B cell (primary cell): ENCODE measurements around the gene CACNA1D. TPM values are rescaled to one million over a fixed set of nuclear protein-coding genes. Genes with fewer than 3 reads are reported as not detected.

Source experiments
- ATAC-seq: fragments of 200-7000 bp; cut with Tn5 transposase; one replicate; pipeline ENCODE4 v1.10.0; 2021; ENCODE audit warnings: low read depth, mild to moderate bottlenecking, moderate number of reproducible peaks, moderate library complexity
- CTCF ChIA-PET: fragments of 350-600 bp; sonication (Branson Sonifier 250); formaldehyde crosslinking; loops from one replicate; lab custom pipeline; 2021; ENCODE audit warnings: antibody characterized with exemption, inconsistent platforms; lab: Charles Lee
- POLR2A ChIA-PET: fragments of 350-600 bp; sonication (Branson Sonifier 250); formaldehyde crosslinking; loops from one replicate; lab custom pipeline; 2021; ENCODE audit warnings: antibody characterized with exemption; lab: Charles Lee
- DNase-seq: peaks from one replicate; pipeline ENCODE4 v3.0.0; 2013
- H2AFZ ChIP-seq: 2 replicates; pipeline ENCODE4 v1.6.1; 2012; ENCODE audit warnings: mild to moderate bottlenecking, low read depth, low read length; ENCODE audit not compliant: insufficient read depth, poor library complexity, severe bottlenecking
- H3K27ac ChIP-seq, 2 donors: 1 replicate in 1 of 2; 2 replicates in 1 of 2; pipeline ENCODE4 v1.5.1; 2012 to 2013; ENCODE audit warnings: low read length in 2 of 2, mild to moderate bottlenecking in 2 of 2, moderate library complexity in 1 of 2
- H3K27me3 ChIP-seq, 4 experiments: fragments of 200-600 bp in 1 of 4; sonication (generic) in 1 of 4; replicated peaks in 1 of 4; 1 replicate in 2 of 4; 2 replicates in 2 of 4; pipeline versions ENCODE4 v1.6.1 to v1.7.0; 2013 to 2016; ENCODE audit warnings: low read length in 3 of 4, mild to moderate bottlenecking in 2 of 4, mixed read lengths in 1 of 4, moderate library complexity in 1 of 4; ENCODE audit not compliant: insufficient read depth in 4 of 4, control insufficient read depth in 3 of 4; ENCODE audit errors: control extremely low read depth in 1 of 4
- H3K36me3 ChIP-seq, 2 experiments: replicated peaks in 1 of 2; 1 replicate in 1 of 2; 2 replicates in 1 of 2; pipeline versions ENCODE4 v1.6.1 to v1.7.1; 2013; ENCODE audit warnings: low read length in 1 of 2; ENCODE audit not compliant: insufficient read depth in 2 of 2, control insufficient read depth in 1 of 2; ENCODE audit errors: control extremely low read depth in 1 of 2, extremely low read depth in 1 of 2
- H3K4me1 ChIP-seq, 2 donors: fragments of 200-600 bp in 1 of 2; sonication (generic) in 1 of 2; 1 replicate in 1 of 2; 2 replicates in 1 of 2; pipeline versions ENCODE4 v1.5.1 to v1.6.1; 2013 to 2017; ENCODE audit warnings: low read length in 2 of 2; ENCODE audit not compliant: control insufficient read depth in 2 of 2, insufficient read depth in 2 of 2
- H3K4me2 ChIP-seq: replicated peaks from 2 replicates; pipeline ENCODE3; 2012; ENCODE audit warnings: mild to moderate bottlenecking, low read depth, low read length; ENCODE audit not compliant: poor library complexity, severe bottlenecking
- H3K4me3 ChIP-seq, 5 experiments: fragments of 200-600 bp in 1 of 5; sonication (generic) in 1 of 5; 1 replicate in 3 of 5; 2 replicates in 2 of 5; pipeline versions ENCODE4 v1.5.1 to v1.7.0; 2011 to 2016; ENCODE audit warnings: low read length in 4 of 5, mild to moderate bottlenecking in 4 of 5, low read depth in 2 of 5, control low read depth in 1 of 5, moderate library complexity in 1 of 5; ENCODE audit not compliant: insufficient read depth in 1 of 5; ENCODE audit errors: control extremely low read depth in 1 of 5, extremely low read depth in 1 of 5
- H3K79me2 ChIP-seq: fragments of 200-600 bp; sonication (generic); one replicate; pipeline ENCODE4 v1.6.0; 2016; ENCODE audit warnings: low read length; ENCODE audit not compliant: control insufficient read depth, insufficient read depth
- H3K9ac ChIP-seq: fragments of 200-600 bp; sonication (generic); 2 replicates; pipeline ENCODE4 v1.6.1; 2017; ENCODE audit warnings: mild to moderate bottlenecking, low read length, moderate library complexity
- H3K9me3 ChIP-seq, 3 donors: one replicate each; pipeline versions ENCODE4 v1.6.1 to v1.7.1; 2013; ENCODE audit warnings: low read length in 2 of 3; ENCODE audit not compliant: control insufficient read depth in 2 of 3, insufficient read depth in 1 of 3; ENCODE audit errors: control extremely low read depth in 1 of 3
- H4K20me1 ChIP-seq: 2 replicates; pipeline ENCODE4 v1.6.0; 2012; ENCODE audit warnings: mild to moderate bottlenecking, low read length; ENCODE audit not compliant: insufficient read depth, control insufficient read depth, poor library complexity, severe bottlenecking
- H3K27ac Mint-ChIP-seq: one replicate; pipeline ENCODE4 v1.8.0; 2021; ENCODE audit warnings: mixed read lengths
- H3K27me3 Mint-ChIP-seq: one replicate; pipeline ENCODE4 v1.8.0; 2021; ENCODE audit warnings: mixed read lengths
- H3K4me1 Mint-ChIP-seq: one replicate; pipeline ENCODE4 v1.8.0; 2021; ENCODE audit warnings: mixed read lengths
- H3K4me3 Mint-ChIP-seq: one replicate; pipeline ENCODE4 v1.8.0; 2021; ENCODE audit warnings: mixed read lengths
- H3K9me3 Mint-ChIP-seq: one replicate; pipeline ENCODE4 v1.8.0; 2022; ENCODE audit warnings: mixed read lengths; ENCODE audit not compliant: insufficient read depth
- EZH2 ChIP-seq: IDR thresholded peaks from 2 replicates; pipeline ENCODE4 v1.6.1; 2012; ENCODE audit warnings: borderline replicate concordance, low read depth, mild to moderate bottlenecking, moderate library complexity, low read length; ENCODE audit not compliant: insufficient read depth, poor library complexity, severe bottlenecking
- WGBS: methylation state at CpG from one replicate; pipeline ENCODE4 v1.1.5; 2013; ENCODE audit warnings: missing lambda C conversion rate; ENCODE audit not compliant: insufficient coverage; 5-methylcytosine and 5-hydroxymethylcytosine counted together
- intact Hi-C: fragments of 100-400 bp; cut with micrococcal nuclease; formaldehyde crosslinking; loops from one replicate; pipeline ENCODE4 v1.10.0; 2022
- polyA plus RNA-seq: library from polyadenylated mRNA; depleted of rRNA; stranded (reverse); fragments of >200 nt; gene quantifications from 2 replicates; pipeline ENCODE4 v1.2.3, GENCODE V29; 2012
- total RNA-seq, 2 donors: library from RNA; stranded (reverse); fragments of 120-200 nt in 1 of 2; gene quantifications; 1 replicate in 1 of 2; 2 replicates in 1 of 2; pipeline versions ENCODE4 v1.2.3 to v1.2.4, GENCODE V29; 2013 to 2022
- TF ChIP-seq, protein P1 (sequence below): fragments of 200-600 bp; IDR thresholded peaks from one replicate; pipeline ENCODE4 v1.8.0; 2022; ENCODE audit warnings: antibody characterized with exemption, mild to moderate bottlenecking

Gene CACNA1D
- total and polyA plus RNA-seq, 2 donors (not counting 1 experiment from before 2014, with no cell fraction given), result 0.06 to 0.07 TPM

- H3K27me3 Mint-ChIP-seq, result peaks cover 2% of the 10 kb centered on the region
- Histone ChIP-seq H3K36me3 (no peaks in the 10 kb centered on the region), H3K4me3 (no peak overlapping the region), H3K79me2 (no peaks in the 10 kb centered on the region), H3K9ac (no peak overlapping the region), H3K27me3 (no peaks in the 10 kb centered on the region), H3K4me1 (no peaks in the 10 kb centered on the region), H3K4me2 (no peak overlapping the region), H3K9me3 (no peaks in the 10 kb centered on the region), H3K27ac (no peak overlapping the region), H4K20me1 (no peaks in the 10 kb centered on the region), H2AFZ (no peak overlapping the region)
- CTCF ChIA-PET, result no interaction called here
- no peak for TF ChIP-seq EZH2
- TF ChIP-seq, protein P1, sequence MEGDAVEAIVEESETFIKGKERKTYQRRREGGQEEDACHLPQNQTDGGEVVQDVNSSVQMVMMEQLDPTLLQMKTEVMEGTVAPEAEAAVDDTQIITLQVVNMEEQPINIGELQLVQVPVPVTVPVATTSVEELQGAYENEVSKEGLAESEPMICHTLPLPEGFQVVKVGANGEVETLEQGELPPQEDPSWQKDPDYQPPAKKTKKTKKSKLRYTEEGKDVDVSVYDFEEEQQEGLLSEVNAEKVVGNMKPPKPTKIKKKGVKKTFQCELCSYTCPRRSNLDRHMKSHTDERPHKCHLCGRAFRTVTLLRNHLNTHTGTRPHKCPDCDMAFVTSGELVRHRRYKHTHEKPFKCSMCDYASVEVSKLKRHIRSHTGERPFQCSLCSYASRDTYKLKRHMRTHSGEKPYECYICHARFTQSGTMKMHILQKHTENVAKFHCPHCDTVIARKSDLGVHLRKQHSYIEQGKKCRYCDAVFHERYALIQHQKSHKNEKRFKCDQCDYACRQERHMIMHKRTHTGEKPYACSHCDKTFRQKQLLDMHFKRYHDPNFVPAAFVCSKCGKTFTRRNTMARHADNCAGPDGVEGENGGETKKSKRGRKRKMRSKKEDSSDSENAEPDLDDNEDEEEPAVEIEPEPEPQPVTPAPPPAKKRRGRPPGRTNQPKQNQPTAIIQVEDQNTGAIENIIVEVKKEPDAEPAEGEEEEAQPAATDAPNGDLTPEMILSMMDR, result no peak
- ATAC-seq, result no peak
- H3K9me3 Mint-ChIP-seq, result no peaks in the 10 kb centered on the region
- intact Hi-C loops, result no loop called here
- H3K27ac Mint-ChIP-seq, result no peak overlapping the region
- no peak for DNase-seq
- POLR2A ChIA-PET, result no interaction called here
- H3K4me3 Mint-ChIP-seq, result no peak overlapping the region
- WGBS, result 93% methylated on average over 12 of the region's 12 CpGs
- H3K4me1 Mint-ChIP-seq, result no peaks in the 10 kb centered on the region
These were observed 314.9 kb downstream of the CACNA1D start for GRCh38 chr3:53809267-53809666.

DNA sequence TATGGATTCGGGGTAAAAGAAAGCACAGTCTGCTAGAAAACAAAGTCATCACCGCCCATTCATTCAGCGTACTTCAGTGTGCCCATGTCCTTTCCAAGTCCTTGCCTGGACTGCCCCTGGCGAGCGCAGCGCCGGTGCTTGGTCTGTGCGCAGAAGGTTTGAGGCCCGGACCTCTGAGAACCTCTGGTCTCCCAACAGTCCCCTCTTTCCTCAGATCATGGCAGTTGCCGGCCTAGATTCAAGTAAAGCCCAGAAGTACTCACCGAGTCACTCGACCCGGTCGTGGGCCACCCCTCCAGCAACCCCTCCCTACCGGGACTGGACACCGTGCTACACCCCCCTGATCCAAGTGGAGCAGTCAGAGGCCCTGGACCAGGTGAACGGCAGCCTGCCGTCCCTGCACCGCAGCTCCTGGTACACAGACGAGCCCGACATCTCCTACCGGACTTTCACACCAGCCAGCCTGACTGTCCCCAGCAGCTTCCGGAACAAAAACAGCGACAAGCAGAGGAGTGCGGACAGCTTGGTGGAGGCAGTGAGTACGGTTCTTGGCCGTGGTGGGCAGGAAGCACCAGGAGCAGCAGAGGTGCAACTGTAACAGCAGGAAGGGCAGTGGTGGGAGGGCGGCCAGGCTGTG lies 315.5 kb downstream of the CACNA1D start:
- CTCF ChIA-PET, result no interaction called here
- no peaks in the 10 kb centered on the region for H3K9me3 Mint-ChIP-seq
- no peak overlapping the region for H3K27ac Mint-ChIP-seq
- no peaks in the 10 kb centered on the region for H3K4me1 Mint-ChIP-seq
- Histone ChIP-seq H3K9me3 (no peaks in the 10 kb centered on the region), H3K4me3 (no peak overlapping the region), H3K9ac (no peak overlapping the region), H3K36me3 (no peaks in the 10 kb centered on the region), H3K27me3 (no peaks in the 10 kb centered on the region), H3K4me2 (no peak overlapping the region), H3K4me1 (no peaks in the 10 kb centered on the region), H3K27ac (no peak overlapping the region), H2AFZ (no peak overlapping the region), H3K79me2 (no peaks in the 10 kb centered on the region), H4K20me1 (no peaks in the 10 kb centered on the region)
- no peak for TF ChIP-seq EZH2
- TF ChIP-seq, protein P1, result no peak
- WGBS, result 95% methylated on average over 28 of the region's 28 CpGs
- H3K4me3 Mint-ChIP-seq, result no peak overlapping the region
- intact Hi-C loops, result no loop called here
- ATAC-seq (no peak), DNase-seq (no peak)
- H3K27me3 Mint-ChIP-seq, result peaks cover 2% of the 10 kb centered on the region
- POLR2A ChIA-PET, result no interaction called here
